ENCODE results near the gene TMEM254.
"Not testable (repeated sequence)": the region's sequence is repeated elsewhere in the genome, so short reads cannot be mapped to it uniquely, and the experiment has no call there.

DNA sequence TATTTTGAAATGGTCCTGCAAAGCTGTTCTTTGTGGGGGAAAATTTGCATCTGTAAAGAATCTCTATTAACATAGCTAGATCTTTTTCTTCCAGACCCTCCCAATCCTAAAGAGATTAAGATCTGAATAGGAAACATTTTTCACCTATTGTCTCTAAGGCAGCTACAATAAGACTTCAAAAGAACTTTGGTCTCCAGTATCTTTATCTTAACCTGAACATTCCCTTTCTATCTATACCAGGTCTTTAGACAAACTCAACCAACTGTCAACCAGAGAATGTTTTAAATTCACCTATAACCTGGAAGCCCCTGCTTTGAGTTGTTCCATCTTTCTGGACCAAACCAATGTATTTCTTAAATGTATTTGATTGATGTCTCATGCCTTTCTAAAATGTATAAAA is 10.6 kb upstream of the TMEM254 start:
- not testable (repeated sequence) for TF ChIP-seq EZH2phosphoT487 (IDR thresholded peaks at IDR 0.05; ENCODE audit: borderline replicate concordance)
- TF ChIP-seq, protein P1, sequence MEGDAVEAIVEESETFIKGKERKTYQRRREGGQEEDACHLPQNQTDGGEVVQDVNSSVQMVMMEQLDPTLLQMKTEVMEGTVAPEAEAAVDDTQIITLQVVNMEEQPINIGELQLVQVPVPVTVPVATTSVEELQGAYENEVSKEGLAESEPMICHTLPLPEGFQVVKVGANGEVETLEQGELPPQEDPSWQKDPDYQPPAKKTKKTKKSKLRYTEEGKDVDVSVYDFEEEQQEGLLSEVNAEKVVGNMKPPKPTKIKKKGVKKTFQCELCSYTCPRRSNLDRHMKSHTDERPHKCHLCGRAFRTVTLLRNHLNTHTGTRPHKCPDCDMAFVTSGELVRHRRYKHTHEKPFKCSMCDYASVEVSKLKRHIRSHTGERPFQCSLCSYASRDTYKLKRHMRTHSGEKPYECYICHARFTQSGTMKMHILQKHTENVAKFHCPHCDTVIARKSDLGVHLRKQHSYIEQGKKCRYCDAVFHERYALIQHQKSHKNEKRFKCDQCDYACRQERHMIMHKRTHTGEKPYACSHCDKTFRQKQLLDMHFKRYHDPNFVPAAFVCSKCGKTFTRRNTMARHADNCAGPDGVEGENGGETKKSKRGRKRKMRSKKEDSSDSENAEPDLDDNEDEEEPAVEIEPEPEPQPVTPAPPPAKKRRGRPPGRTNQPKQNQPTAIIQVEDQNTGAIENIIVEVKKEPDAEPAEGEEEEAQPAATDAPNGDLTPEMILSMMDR (conservative IDR thresholded peaks at IDR 0.05; ENCODE audit: low read length): not testable (repeated sequence)
